Upper lobe of right lung (tissue), 1 donor: ENCODE results near the gene ACTL8. TPM values are rescaled to one million over a fixed set of nuclear protein-coding genes. Genes with fewer than 3 reads are reported as not detected.

ENCODE experiments used
- ATAC-seq: fragments of 200-7000 bp; cut with Tn5 transposase; one replicate; pipeline ENCODE4 v1.9.1; 2020; ENCODE audit warnings: mild to moderate bottlenecking, moderate library complexity
- DNase-seq: peaks from one replicate; pipeline ENCODE4 v3.0.0-alpha.2; 2020
- H3K27ac ChIP-seq: fragments of 200-600 bp; one replicate; pipeline ENCODE4 v1.8.0; 2022
- H3K27me3 ChIP-seq: fragments of 200-600 bp; one replicate; pipeline ENCODE4 v1.8.0; 2022; ENCODE audit warnings: mild to moderate bottlenecking
- H3K36me3 ChIP-seq: fragments of 200-600 bp; one replicate; pipeline ENCODE4 v1.8.0; 2022
- H3K4me1 ChIP-seq: fragments of 200-600 bp; one replicate; pipeline ENCODE4 v1.8.0; 2022
- H3K4me3 ChIP-seq: fragments of 200-600 bp; one replicate; pipeline ENCODE4 v1.8.0; 2022; ENCODE audit warnings: mild to moderate bottlenecking
- H3K9me3 ChIP-seq: fragments of 200-600 bp; one replicate; pipeline ENCODE4 v1.8.0; 2022
- CTCF ChIP-seq: fragments of 200-600 bp; IDR thresholded peaks from one replicate; pipeline ENCODE4 v1.8.0; 2022; ENCODE audit warnings: antibody characterized with exemption
- intact Hi-C: fragments of 100-400 bp; cut with DNase I; formaldehyde crosslinking; loops from one replicate; pipeline ENCODE4 v1.11.0; 2022
- total RNA-seq: library from RNA; stranded (reverse); fragmentation: NEBNext Ultra II Directional; extraction: Animal tissue kit (Norgen Biotek cat#: 25700); gene quantifications from one replicate; pipeline ENCODE4 v1.2.1, GENCODE V29; 2021
- donor health status: DM: no; HTN: yes; CAD: no; lungs with severe emphysema.

Gene ACTL8
- total RNA-seq, 1 donor from 2014 or later = not detected

- ATAC-seq (no peak), DNase-seq (no peak)
- Histone ChIP-seq H3K27me3 (no peaks in the 10 kb centered on the region), H3K4me1 (no peaks in the 10 kb centered on the region), H3K36me3 (no peaks in the 10 kb centered on the region), H3K27ac (no peak overlapping the region), H3K4me3 (no peak overlapping the region), H3K9me3 (no peaks in the 10 kb centered on the region)
- intact Hi-C loops = no loop called here
- TF ChIP-seq CTCF = no peak
Observed at GRCh38 chr1:17869815-17870214, 114.7 kb downstream of the ACTL8 start.

GRCh38 chr1:17870679-17871078 is 115.5 kb downstream of the ACTL8 start:
- no peak for TF ChIP-seq CTCF
- Histone ChIP-seq H3K27ac (no peak overlapping the region), H3K9me3 (no peaks in the 10 kb centered on the region), H3K4me3 (no peak overlapping the region), H3K36me3 (no peaks in the 10 kb centered on the region), H3K4me1 (no peaks in the 10 kb centered on the region), H3K27me3 (no peaks in the 10 kb centered on the region)
- intact Hi-C loops = no loop called here
- ATAC-seq (no peak), DNase-seq (no peak)

GRCh38 chr1:17873007-17873675 is 118.0 kb downstream of the ACTL8 start:
- Histone ChIP-seq H3K9me3 (no peaks in the 10 kb centered on the region), H3K27me3 (no peaks in the 10 kb centered on the region), H3K4me1 (no peaks in the 10 kb centered on the region), H3K36me3 (no peaks in the 10 kb centered on the region), H3K4me3 (no peak overlapping the region), H3K27ac (no peak overlapping the region)
- TF ChIP-seq CTCF = no peak
- ATAC-seq (no peak), DNase-seq (no peak)
- intact Hi-C loops = no loop called here

GRCh38 chr1:17874231-17874630 is 119.1 kb downstream of the ACTL8 start:
- H3K9me3 ChIP-seq = no peaks in the 10 kb centered on the region
- H3K4me3 ChIP-seq = no peak overlapping the region
- no peaks in the 10 kb centered on the region for H3K36me3 ChIP-seq
- TF ChIP-seq CTCF = no peak
- no peaks in the 10 kb centered on the region for H3K27me3 ChIP-seq
- ATAC-seq (no peak), DNase-seq (no peak)
- H3K27ac ChIP-seq = no peak overlapping the region
- intact Hi-C loops = no loop called here
- no peaks in the 10 kb centered on the region for H3K4me1 ChIP-seq

GRCh38 chr1:17874710-17875109 is 119.6 kb downstream of the ACTL8 start:
- intact Hi-C loops = no loop called here
- no peak for ATAC-seq
- peak; percentile 36 for DNase-seq
- Histone ChIP-seq H3K9me3 (no peaks in the 10 kb centered on the region), H3K27me3 (no peaks in the 10 kb centered on the region), H3K4me3 (no peak overlapping the region), H3K36me3 (no peaks in the 10 kb centered on the region), H3K27ac (no peak overlapping the region), H3K4me1 (no peaks in the 10 kb centered on the region)
- no peak for TF ChIP-seq CTCF
